ENCODE results near the gene RAB37.

DNA sequence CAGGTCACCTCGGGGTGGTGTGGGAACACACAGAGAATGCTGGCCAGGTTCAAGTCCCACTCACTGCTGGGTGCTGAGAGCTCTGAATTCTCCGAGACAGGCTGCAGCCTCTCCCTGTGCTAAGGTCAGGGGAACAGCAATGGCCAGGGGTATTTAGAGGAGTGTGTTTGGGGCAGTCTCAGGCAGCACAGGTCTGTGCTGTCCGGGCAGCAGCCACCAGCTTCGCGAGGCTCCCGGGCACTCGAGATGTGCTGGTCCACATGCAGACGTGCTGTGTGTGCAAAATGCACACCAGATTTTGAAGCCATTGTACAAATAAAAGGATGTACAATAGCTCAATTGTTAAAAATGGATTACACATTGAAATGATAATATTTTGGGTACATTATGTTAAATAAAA is 18.5 kb downstream of the RAB37 start:
- TF ChIP-seq, protein P1, sequence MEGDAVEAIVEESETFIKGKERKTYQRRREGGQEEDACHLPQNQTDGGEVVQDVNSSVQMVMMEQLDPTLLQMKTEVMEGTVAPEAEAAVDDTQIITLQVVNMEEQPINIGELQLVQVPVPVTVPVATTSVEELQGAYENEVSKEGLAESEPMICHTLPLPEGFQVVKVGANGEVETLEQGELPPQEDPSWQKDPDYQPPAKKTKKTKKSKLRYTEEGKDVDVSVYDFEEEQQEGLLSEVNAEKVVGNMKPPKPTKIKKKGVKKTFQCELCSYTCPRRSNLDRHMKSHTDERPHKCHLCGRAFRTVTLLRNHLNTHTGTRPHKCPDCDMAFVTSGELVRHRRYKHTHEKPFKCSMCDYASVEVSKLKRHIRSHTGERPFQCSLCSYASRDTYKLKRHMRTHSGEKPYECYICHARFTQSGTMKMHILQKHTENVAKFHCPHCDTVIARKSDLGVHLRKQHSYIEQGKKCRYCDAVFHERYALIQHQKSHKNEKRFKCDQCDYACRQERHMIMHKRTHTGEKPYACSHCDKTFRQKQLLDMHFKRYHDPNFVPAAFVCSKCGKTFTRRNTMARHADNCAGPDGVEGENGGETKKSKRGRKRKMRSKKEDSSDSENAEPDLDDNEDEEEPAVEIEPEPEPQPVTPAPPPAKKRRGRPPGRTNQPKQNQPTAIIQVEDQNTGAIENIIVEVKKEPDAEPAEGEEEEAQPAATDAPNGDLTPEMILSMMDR (IDR thresholded peaks at IDR 0.05), result no peak
- no peak for TF ChIP-seq POLR2A (IDR thresholded peaks at IDR 0.05)

Measured in adrenal gland (tissue), 5 donors.